Keratinocyte (primary cell): ENCODE data around the gene ADRA1B.

Experiments used
- EZH2 ChIP-seq: IDR thresholded peaks from one replicate; pipeline ENCODE4 v1.6.1; 2012; ENCODE audit warnings: inconsistent platforms, mild to moderate bottlenecking, low read length, moderate library complexity
- TF ChIP-seq, protein P1 (sequence below), 3 experiments: IDR thresholded peaks in 1 of 3; conservative IDR thresholded peaks in 1 of 3; optimal IDR thresholded peaks in 1 of 3; 2 replicates in 2 of 3; 3 replicates in 1 of 3; pipeline versions ENCODE3 to v1.5.1; 2011; ENCODE audit warnings: low read length in 3 of 3, mild to moderate bottlenecking in 3 of 3, moderate library complexity in 2 of 3, control low read depth in 1 of 3, inconsistent platforms in 1 of 3; ENCODE audit not compliant: insufficient read depth in 2 of 3; ENCODE audit errors: extremely low read depth in 1 of 3

DNA sequence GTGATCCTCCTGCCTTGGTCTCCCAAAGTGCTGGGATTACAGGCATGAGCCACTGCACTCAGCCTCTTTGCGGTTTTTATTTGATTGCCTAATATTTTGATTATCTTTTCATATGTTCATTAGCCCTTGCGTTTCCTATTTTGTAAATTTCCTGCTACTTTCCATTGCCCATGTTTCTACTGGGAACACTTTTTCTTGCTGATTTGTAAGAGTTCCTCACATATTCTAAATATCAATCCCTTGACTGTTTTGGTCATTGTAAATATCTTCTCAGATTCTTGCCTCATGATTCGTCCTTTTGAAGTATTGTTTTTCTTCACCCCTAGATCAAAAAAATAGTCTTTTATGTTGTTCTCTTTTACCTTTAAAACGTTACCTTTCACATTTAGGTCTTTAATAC lies 54.8 kb downstream of the ADRA1B start:
- TF ChIP-seq, protein P1, sequence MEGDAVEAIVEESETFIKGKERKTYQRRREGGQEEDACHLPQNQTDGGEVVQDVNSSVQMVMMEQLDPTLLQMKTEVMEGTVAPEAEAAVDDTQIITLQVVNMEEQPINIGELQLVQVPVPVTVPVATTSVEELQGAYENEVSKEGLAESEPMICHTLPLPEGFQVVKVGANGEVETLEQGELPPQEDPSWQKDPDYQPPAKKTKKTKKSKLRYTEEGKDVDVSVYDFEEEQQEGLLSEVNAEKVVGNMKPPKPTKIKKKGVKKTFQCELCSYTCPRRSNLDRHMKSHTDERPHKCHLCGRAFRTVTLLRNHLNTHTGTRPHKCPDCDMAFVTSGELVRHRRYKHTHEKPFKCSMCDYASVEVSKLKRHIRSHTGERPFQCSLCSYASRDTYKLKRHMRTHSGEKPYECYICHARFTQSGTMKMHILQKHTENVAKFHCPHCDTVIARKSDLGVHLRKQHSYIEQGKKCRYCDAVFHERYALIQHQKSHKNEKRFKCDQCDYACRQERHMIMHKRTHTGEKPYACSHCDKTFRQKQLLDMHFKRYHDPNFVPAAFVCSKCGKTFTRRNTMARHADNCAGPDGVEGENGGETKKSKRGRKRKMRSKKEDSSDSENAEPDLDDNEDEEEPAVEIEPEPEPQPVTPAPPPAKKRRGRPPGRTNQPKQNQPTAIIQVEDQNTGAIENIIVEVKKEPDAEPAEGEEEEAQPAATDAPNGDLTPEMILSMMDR (optimal IDR thresholded peaks at IDR 0.05 in 1 of 3, IDR thresholded peaks at IDR 0.05 in 1 of 3, conservative IDR thresholded peaks at IDR 0.05 in 1 of 3; ENCODE audit: extremely low read depth in 1 of 3, insufficient read depth in 2 of 3, low read length in 3 of 3) = no peak
- TF ChIP-seq EZH2 = no peak
